ENCODE data around the gene RAD9A.

DNA sequence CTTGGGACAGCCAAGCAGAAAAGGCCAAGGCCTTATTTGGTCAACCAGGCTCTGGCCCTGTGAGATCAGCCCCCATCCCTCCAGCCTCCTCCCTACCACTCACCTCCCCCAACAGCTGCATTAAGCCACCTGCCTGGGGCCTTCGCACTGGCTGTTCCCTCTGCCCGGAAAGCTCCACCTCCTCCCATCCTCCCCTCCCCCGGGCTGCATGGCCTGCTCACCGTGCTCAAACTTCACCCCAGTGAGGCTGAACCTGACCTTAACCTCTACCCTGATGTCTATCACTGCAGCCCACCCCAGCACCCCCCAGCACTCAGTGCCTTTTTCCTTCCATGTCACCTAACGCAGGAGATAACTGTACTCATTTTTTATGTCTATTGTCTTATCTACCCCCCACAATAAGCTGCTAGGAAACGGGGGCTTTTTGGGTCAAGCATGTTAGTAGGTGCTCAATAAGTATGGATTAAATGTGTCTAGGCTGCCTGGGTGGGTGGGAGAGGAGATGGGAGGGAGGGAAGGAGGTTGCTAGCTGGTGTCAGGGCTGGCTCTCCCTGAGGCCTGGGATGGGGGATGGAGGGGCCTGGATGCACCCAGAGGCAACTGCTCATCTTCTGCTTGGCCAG is 44.8 kb downstream of the RAD9A start:
- TF ChIP-seq, protein P1, sequence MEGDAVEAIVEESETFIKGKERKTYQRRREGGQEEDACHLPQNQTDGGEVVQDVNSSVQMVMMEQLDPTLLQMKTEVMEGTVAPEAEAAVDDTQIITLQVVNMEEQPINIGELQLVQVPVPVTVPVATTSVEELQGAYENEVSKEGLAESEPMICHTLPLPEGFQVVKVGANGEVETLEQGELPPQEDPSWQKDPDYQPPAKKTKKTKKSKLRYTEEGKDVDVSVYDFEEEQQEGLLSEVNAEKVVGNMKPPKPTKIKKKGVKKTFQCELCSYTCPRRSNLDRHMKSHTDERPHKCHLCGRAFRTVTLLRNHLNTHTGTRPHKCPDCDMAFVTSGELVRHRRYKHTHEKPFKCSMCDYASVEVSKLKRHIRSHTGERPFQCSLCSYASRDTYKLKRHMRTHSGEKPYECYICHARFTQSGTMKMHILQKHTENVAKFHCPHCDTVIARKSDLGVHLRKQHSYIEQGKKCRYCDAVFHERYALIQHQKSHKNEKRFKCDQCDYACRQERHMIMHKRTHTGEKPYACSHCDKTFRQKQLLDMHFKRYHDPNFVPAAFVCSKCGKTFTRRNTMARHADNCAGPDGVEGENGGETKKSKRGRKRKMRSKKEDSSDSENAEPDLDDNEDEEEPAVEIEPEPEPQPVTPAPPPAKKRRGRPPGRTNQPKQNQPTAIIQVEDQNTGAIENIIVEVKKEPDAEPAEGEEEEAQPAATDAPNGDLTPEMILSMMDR (IDR thresholded peaks at IDR 0.05): no peak
- TF ChIP-seq EZH2phosphoT487 (IDR thresholded peaks at IDR 0.05): no peak
